Amygdala (tissue), 56 donors: Measurements from ENCODE around the gene CARD6.
"Not testable (repeated sequence)": the region's sequence is repeated elsewhere in the genome, so short reads cannot be mapped to it uniquely, and the experiment has no call there.

ENCODE experiments used
- DNase-seq, 56 donors: peaks; one replicate each; lab custom pipeline; 2025; lab: John Stamatoyannopoulos, UW

The CARD6 gene

DNA sequence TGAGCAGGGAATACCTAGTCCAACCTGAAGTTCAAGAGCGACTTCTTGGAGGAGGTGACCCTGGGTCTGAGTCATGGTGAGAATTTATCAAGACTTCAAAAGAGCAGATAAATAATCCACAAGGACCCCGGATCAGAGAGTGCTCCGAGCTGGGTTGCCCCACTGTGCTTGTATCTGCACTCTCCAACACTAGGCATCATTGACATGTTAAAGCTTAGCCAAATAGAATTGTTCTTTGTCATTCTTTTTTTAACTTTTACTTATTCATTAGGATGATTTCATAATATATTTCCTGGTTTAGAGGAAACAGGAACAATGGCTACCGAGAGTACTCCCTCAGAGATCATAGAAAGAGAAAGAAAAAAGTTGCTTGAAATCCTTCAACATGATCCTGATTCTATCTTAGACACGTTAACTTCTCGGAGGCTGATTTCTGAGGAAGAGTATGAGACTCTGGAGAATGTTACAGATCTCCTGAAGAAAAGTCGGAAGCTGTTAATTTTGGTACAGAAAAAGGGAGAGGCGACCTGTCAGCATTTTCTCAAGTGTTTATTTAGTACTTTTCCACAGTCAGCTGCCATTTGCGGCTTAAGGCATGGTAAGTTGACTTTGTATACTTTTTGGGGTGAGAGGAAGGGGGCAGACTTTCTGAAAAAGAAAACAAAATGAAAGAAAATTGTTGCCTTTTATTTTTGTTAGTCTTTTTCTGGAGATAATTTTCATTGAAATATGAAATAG, at the start of gene CARD6:
TSS of gene CARD6 (plus strand) at position 300 of the 738 bp plus-strand sequence. CDS start at position 316, 16 bp downstream.
- DNase-seq: peak in 1 of 56 donors; percentile 0

GRCh38 chr5:40791715-40792139, 49.4 kb upstream of the CARD6 start:
- no peak for DNase-seq

DNA sequence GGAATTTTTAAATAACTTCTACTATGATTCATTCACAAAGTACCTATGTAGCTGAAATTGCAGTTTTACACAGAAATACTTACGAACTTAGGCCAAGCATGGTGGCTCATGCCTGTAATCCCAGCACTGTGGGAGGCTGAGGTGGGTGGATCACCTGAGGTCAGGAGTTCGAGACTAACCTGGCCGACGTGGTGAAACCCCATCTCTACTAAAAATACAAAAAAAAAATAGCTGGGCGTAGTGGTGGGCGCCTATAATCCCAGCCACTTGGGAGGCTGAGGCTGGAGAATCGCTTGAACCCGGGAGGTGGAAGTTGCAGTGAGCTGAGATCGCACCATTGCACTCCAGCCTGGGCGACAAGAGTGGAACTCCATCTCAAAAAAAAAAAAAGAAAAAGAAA, 48.5 kb upstream of the CARD6 start:
- DNase-seq: not testable (repeated sequence)

GRCh38 chr5:40794340-40794739, 46.8 kb upstream of the CARD6 start:
- DNase-seq: not testable (repeated sequence)

DNA sequence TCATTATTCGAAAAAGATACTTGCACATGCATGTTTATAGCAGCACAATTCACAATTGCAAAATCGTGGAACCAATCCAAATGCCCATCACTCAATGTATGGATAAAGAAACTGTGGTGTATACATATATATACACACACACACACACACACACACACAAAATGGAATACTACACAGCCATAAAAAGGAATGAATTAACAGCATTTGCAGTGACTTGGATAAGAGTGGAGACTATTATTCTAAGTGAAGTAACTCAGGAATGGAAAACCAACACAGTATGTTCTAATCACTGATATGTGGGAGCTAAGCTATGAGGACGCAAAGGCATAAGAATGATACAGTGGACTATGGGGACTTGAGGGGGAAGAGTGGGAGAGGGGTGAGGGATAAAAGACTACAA, 46.3 kb upstream of the CARD6 start:
- not testable (repeated sequence) for DNase-seq

DNA sequence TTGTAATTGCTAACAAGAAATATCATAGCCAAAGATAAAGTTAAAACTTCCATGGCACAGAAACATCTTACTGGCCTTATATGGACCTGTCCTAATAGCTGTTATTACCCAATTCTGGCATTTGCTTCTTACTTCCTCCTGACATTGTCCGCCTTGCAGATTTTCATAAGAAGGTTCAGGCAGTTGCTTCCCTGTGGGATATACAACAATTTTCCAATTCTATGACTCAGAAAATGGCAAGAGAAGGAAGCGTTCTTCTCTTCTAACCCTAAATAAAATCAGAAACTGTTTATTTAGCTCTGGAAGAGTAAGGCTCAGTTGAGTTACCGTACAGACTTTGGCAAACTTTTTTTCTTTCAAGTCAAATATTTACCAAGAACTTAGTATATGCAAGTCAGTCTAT, 44.7 kb upstream of the CARD6 start:
- DNase-seq: no peak

GRCh38 chr5:40797273-40798011, 43.7 kb upstream of the CARD6 start:
- peak in 43 of 56 donors; percentile 4 to 84 (median 54) for DNase-seq

GRCh38 chr5:40798012-40798800, 43.0 kb upstream of the CARD6 start, which contains the start of gene PRKAA1:
PRKAA1 (minus strand) TSS chr5:40798374; CDS start chr5:40798189, 185 bp downstream.
- peak; percentile 35 to 94 (median 80) for DNase-seq

GRCh38 chr5:40798801-40799210, 42.4 kb upstream of the CARD6 start:
- no peak for DNase-seq

- DNase-seq: no peak
Observed at GRCh38 chr5:40799258-40799657, 41.9 kb upstream of the CARD6 start.

DNA sequence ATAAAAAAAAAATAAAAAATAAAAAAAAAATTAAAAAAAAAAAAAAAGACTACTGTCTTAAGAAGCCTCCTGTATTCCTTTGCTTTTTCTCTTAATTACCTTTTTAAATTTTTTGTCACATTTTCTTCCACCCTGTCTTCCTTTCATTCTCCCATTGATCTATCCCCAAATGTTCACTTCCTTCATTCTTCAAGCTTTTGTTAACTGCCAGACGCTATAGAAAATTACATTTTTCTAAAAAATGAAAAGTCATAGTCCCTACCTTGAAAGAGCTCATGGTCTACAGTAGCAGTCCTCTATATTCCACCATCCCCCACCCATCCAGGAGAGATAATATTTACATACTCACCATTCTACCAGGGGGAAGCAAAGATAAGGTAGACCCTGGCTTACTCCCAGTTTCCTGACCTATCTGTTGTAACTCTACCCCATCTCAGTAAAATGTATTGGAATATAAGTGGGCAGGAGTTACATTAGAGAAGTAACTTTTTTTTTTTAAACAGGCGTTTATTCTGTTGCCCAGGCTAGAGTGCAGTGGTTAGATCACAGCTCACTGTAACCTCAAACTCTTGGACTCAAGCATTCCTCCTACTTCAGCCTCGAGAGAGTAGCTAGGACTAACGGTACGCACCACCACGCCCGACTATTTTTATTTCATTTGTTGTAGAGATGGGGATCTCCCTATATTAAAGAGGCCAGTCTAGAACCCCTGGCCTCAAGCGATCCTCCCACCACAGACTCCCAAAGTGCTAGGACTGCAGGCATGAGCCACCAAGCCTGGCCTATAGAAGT, 39.2 kb upstream of the CARD6 start:
- no peak for DNase-seq

- no peak for DNase-seq
Observed at GRCh38 chr5:40812125-40812524, 29.0 kb upstream of the CARD6 start.

- DNase-seq: no peak
Observed at GRCh38 chr5:40813698-40814281, 27.4 kb upstream of the CARD6 start.

DNA sequence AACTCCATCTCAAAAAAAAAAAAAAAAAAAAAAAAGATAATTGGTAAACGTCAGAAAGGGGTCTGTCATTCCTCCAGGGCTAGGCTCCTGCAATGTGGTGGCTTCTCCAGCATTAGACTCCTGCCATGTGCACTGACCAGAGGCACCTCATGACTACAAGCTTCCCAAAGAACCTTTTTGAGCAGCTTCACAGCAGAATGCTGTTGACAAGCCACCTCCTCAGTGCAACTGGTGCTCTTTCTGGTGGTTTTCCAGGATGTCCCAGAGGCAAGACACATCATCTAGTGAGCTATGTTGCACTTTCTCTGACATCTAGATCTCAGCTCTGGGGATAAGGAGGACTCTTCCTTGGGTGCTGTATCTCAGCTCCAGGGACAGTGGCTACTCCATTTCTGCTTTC, 17.7 kb upstream of the CARD6 start:
- DNase-seq: no peak

- DNase-seq: not testable (repeated sequence)
Observed at GRCh38 chr5:40825461-40826043, 15.6 kb upstream of the CARD6 start.

- no peak for DNase-seq
Observed at GRCh38 chr5:40826489-40827187, 14.5 kb upstream of the CARD6 start.

DNA sequence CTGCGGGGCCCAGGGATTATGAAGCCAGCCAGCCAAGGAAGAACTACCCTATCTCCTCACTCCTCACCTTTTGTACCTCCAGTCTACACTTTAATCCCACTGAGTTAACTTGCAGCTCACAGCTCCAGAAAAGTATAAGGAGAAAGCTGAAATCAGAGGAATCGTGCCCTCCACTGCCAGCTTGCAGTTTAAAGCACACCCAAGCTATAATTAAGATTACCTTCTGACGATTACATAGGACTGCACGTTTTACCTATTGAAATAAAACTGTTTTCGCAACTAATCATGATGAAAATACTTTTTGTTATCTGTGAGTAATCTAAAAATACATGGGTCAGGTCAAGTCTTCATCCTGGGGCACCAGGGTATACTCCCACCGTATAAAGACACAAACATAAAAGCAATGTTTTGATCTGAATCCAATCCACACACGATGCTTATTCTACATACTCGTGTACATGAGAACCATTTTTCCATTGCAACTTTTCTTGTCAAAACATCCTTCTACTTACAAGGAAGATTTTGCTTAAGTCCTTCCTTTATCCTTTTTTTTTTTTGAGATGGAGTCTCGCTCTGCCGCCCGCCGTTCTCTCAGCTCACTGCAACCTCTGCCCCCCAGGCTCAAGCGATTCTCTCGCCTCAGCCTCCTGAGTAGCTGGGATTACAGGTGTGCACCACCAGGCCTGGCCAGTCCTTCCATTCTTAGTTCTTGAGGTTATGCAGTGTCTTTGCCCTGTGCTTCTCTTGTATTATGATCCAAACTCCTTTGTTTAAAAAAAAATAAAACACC, 13.8 kb upstream of the CARD6 start:
- no peak for DNase-seq
